ENCODE data around the gene ART5. TPM values are rescaled to one million over a fixed set of nuclear protein-coding genes. Genes with fewer than 3 reads are reported as not detected.

The ART5 gene
- total and polyA plus RNA-seq, 2 of the 4 experiments (the other 2 are of a cell fraction): not detected

DNA sequence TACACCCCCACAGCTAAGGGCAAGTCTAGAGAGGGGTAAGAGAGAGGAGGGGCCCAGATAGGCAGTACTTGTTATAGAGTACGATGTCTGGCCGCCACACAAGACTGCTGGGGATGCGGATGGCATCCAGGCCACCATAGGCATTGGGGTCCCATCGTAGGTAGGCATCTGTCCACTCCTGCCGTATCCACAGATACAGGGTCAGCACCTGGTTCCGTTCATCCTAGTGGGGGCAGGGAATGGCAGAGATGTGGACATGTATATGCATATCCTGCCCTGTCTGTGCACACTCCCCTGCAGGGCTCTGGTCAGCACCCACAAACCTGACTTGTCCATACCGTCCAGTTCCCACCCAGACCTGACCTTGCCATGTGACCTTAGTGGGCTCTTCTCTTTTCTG, 27.3 kb upstream of the ART5 start:
- Histone ChIP-seq H3K9me3 (ENCODE audit: control insufficient read depth, insufficient read depth, low read length) (no peaks in the 10 kb centered on the region), H3K9ac (ENCODE audit: low read depth, low read length) (no peak overlapping the region), H3K23ac (ENCODE audit: low read depth, low read length) (no peak overlapping the region), H3K27me3 (ENCODE audit: control insufficient read depth, insufficient read depth, low read length) (no peaks in the 10 kb centered on the region), H2AK5ac (ENCODE audit: low read depth, low read length) (no peak overlapping the region), H4K5ac (ENCODE audit: low read depth, low read length) (no peak overlapping the region), H3K4me1 (ENCODE audit: control insufficient read depth, insufficient read depth, low read length) (no peaks in the 10 kb centered on the region), H3K79me1 (ENCODE audit: low read depth in 1 of 2, low read length in 2 of 2) (peaks cover 5% of the 10 kb centered on the region in 2 experiments; a peak in 3 of 4 replicates), H2BK120ac (ENCODE audit: low read depth, low read length) (no peak overlapping the region), H4K20me1 (ENCODE audit: insufficient read depth, low read length) (no peaks in the 10 kb centered on the region), H2BK15ac (ENCODE audit: low read depth, low read length) (no peak overlapping the region), H3K36me3 (ENCODE audit: control insufficient read depth, insufficient read depth, low read length) (peaks cover 56% of the 10 kb centered on the region), H4K8ac (ENCODE audit: low read depth in 2 of 2, low read length in 2 of 2) (no peak overlapping the region), H3K27ac (ENCODE audit: insufficient read depth, low read length) (no peak overlapping the region), H2AFZ (replicated peaks; ENCODE audit: low read length, poor library complexity) (no peak overlapping the region), H2BK5ac (ENCODE audit: low read depth, low read length, poor library complexity, severe bottlenecking) (no peak overlapping the region), H3K56ac (ENCODE audit: extremely low read depth, insufficient read depth, low read length) (no peak overlapping the region), H3K4me3 (ENCODE audit: insufficient read depth, low read depth, low read length) (no peak overlapping the region), H3K9me1 (ENCODE audit: insufficient read depth, low read length) (peaks cover 8% of the 10 kb centered on the region; the same call in 1 of the 2 replicates), H3K4ac (ENCODE audit: low read depth, low read length) (no peak overlapping the region), H3K14ac (replicated peaks; ENCODE audit: low read depth, low read length) (no peak overlapping the region), H3K4me2 (ENCODE audit: low read depth, low read length) (no peak overlapping the region), H2AK9ac (replicated peaks; ENCODE audit: low read depth, low read length, poor library complexity) (no peak overlapping the region), H3K18ac (ENCODE audit: low read depth, low read length) (no peak overlapping the region), H4K91ac (ENCODE audit: insufficient read depth, low read depth, low read length) (no peak overlapping the region), H2BK20ac (ENCODE audit: low read depth, low read length) (no peak overlapping the region)
- CTCF ChIA-PET: no interaction called here
- BruUV-seq (replicated peaks): no TSS peak
- DNase-seq (no peak), ATAC-seq (ENCODE audit: low read depth) (no peak)
- intact Hi-C loops (cut with micrococcal nuclease) (no loop called here), dilution Hi-C loops (cut with HindIII; ENCODE audit: low sequenced_read_pairs, unreplicated experiment) (no loop called here), in situ Hi-C loops (cut with MboI; ENCODE audit: low sequenced_read_pairs) (no loop called here)
- WGBS, 2 experiments (ENCODE audit: extremely low coverage in 2 of 2, insufficient read length in 1 of 2): 100% methylated on average over 3 of the region's 7 CpGs; no CpG with 5 or more reads in 1 of the 2 experiments
- POLR2A ChIA-PET (ENCODE audit: unreplicated experiment): no interaction called here
- TF ChIP-seq, protein P1, sequence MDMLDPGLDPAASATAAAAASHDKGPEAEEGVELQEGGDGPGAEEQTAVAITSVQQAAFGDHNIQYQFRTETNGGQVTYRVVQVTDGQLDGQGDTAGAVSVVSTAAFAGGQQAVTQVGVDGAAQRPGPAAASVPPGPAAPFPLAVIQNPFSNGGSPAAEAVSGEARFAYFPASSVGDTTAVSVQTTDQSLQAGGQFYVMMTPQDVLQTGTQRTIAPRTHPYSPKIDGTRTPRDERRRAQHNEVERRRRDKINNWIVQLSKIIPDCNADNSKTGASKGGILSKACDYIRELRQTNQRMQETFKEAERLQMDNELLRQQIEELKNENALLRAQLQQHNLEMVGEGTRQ (IDR thresholded peaks at IDR 0.05; ENCODE audit: low read depth, low read length): no peak
- TF ChIP-seq, protein P2, sequence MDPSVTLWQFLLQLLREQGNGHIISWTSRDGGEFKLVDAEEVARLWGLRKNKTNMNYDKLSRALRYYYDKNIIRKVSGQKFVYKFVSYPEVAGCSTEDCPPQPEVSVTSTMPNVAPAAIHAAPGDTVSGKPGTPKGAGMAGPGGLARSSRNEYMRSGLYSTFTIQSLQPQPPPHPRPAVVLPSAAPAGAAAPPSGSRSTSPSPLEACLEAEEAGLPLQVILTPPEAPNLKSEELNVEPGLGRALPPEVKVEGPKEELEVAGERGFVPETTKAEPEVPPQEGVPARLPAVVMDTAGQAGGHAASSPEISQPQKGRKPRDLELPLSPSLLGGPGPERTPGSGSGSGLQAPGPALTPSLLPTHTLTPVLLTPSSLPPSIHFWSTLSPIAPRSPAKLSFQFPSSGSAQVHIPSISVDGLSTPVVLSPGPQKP (IDR thresholded peaks at IDR 0.05; ENCODE audit: borderline replicate concordance, low read depth, low read length): no peak
- no peak for TF ChIP-seq MAFK (IDR thresholded peaks at IDR 0.05; ENCODE audit: low read depth, low read length)
- no peak for TF ChIP-seq SMC3 (IDR thresholded peaks at IDR 0.05; ENCODE audit: low read depth, low read length)
- TF ChIP-seq MAZ (IDR thresholded peaks at IDR 0.05; ENCODE audit: borderline replicate concordance, low read depth, low read length): no peak
- no peak for TF ChIP-seq BHLHE40 (IDR thresholded peaks at IDR 0.05; ENCODE audit: low read depth, low read length)
- TF ChIP-seq RFX5 (IDR thresholded peaks at IDR 0.05; ENCODE audit: low read depth, low read length): no peak
- TF ChIP-seq MXI1 (IDR thresholded peaks at IDR 0.05; ENCODE audit: borderline replicate concordance, low read depth, low read length): no peak
- no peak for TF ChIP-seq POLR2A (IDR thresholded peaks at IDR 0.05; ENCODE audit: low read depth, low read length)
- no peak for TF ChIP-seq RAD21 (IDR thresholded peaks at IDR 0.05; ENCODE audit: low read length)
- no peak for TF ChIP-seq CTCF (conservative IDR thresholded peaks at IDR 0.05; ENCODE audit: low read depth, low read length)
- no peak for TF ChIP-seq CHD1 (IDR thresholded peaks at IDR 0.05; ENCODE audit: low read depth, low read length)
- no peak for TF ChIP-seq FOS (IDR thresholded peaks at IDR 0.05; ENCODE audit: low read depth, low read length)
- TF ChIP-seq RCOR1 (IDR thresholded peaks at IDR 0.05; ENCODE audit: insufficient replicate concordance, low read length): no peak
- no peak for TF ChIP-seq NFE2L2 (IDR thresholded peaks at IDR 0.05; ENCODE audit: low read depth, low read length)
- TF ChIP-seq CEBPB (IDR thresholded peaks at IDR 0.05; ENCODE audit: low read depth, low read length): no peak
